Measurements from ENCODE around the gene NFE2L1.

DNA sequence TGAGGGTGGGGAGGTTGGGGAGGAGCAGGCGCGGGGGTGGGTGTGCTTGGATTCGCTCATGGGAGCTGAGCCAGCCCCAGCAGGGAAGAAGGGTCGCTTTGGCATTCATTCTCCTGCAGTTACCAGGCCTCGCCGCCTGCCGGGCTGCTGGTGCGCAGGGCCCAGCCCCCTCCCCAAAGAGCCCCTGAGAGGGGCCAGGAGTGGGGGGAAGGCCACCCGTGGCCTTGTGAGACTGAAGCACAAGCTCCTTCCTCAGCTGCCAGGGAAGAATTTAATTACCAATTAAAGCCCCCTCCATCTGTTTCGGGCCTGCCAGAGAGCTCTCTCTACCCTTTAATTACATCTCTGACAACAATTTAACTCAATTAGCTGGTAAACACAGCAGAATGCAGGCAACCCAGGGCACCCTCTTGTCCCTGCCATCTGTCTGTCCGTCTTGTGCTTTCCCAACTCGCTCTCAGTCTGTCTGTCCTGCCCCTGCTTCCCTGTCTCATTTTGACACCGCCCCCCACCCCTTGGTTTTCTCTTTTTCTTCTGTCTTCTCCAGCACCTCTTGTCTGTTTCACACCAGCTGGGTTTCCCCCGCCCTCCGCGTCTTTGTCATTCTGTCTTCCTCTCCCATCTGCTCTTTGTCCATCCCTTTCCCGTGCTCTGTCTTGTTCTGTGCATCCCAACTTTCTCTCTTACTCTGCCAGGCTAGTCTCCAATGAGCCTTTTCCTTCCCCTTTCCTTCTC lies 44.6 kb upstream of the NFE2L1 start:
- TF ChIP-seq, protein P1, sequence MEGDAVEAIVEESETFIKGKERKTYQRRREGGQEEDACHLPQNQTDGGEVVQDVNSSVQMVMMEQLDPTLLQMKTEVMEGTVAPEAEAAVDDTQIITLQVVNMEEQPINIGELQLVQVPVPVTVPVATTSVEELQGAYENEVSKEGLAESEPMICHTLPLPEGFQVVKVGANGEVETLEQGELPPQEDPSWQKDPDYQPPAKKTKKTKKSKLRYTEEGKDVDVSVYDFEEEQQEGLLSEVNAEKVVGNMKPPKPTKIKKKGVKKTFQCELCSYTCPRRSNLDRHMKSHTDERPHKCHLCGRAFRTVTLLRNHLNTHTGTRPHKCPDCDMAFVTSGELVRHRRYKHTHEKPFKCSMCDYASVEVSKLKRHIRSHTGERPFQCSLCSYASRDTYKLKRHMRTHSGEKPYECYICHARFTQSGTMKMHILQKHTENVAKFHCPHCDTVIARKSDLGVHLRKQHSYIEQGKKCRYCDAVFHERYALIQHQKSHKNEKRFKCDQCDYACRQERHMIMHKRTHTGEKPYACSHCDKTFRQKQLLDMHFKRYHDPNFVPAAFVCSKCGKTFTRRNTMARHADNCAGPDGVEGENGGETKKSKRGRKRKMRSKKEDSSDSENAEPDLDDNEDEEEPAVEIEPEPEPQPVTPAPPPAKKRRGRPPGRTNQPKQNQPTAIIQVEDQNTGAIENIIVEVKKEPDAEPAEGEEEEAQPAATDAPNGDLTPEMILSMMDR (IDR thresholded peaks at IDR 0.05), result no peak
- TF ChIP-seq POLR2AphosphoS5 (IDR thresholded peaks at IDR 0.05) (no peak), POLR2A (IDR thresholded peaks at IDR 0.05) (no peak)

Data from prostate gland (tissue), 2 donors.